Activated T-helper 9 cell treated with anti-CD3 and anti-CD28 coated beads, Interleukin-2, amount 50 U/mL, for 16 hours (primary cell): ENCODE measurements around the gene PRDM16.

Experiments
- DNase-seq: peaks from one replicate; pipeline ENCODE4 v3.0.0-alpha.2; 2020; ENCODE audit warnings: low read depth

The PRDM16 gene

GRCh38 chr1:3183411-3183810, 114.4 kb downstream of the PRDM16 start:
- no peak for DNase-seq

- no peak for DNase-seq
Measured at GRCh38 chr1:3183813-3184212, 114.8 kb downstream of the PRDM16 start.

- DNase-seq = no peak
Measured at GRCh38 chr1:3184666-3185065, 115.7 kb downstream of the PRDM16 start.

GRCh38 chr1:3185896-3186525, 117.0 kb downstream of the PRDM16 start:
- no peak for DNase-seq

- no peak for DNase-seq
Measured at GRCh38 chr1:3186526-3186921, 117.5 kb downstream of the PRDM16 start.

GRCh38 chr1:3187415-3188149, 118.6 kb downstream of the PRDM16 start:
- DNase-seq = no peak

- DNase-seq = no peak
Measured at GRCh38 chr1:3188150-3188971, 119.4 kb downstream of the PRDM16 start.

GRCh38 chr1:3190256-3191041, 121.4 kb downstream of the PRDM16 start:
- DNase-seq = no peak

GRCh38 chr1:3192361-3192760, 123.4 kb downstream of the PRDM16 start:
- no peak for DNase-seq

GRCh38 chr1:3192825-3193224, 123.8 kb downstream of the PRDM16 start:
- DNase-seq = no peak

- no peak for DNase-seq
Measured at GRCh38 chr1:3193811-3194210, 124.8 kb downstream of the PRDM16 start.

GRCh38 chr1:3194760-3195479, 125.9 kb downstream of the PRDM16 start:
- no peak for DNase-seq

GRCh38 chr1:3195480-3195815, 126.4 kb downstream of the PRDM16 start:
- DNase-seq = no peak

GRCh38 chr1:3195966-3196515, 127.0 kb downstream of the PRDM16 start:
- DNase-seq = no peak

- no peak for DNase-seq
Measured at GRCh38 chr1:3196577-3197245, 127.7 kb downstream of the PRDM16 start.

- no peak for DNase-seq
Measured at GRCh38 chr1:3197781-3198316, 128.8 kb downstream of the PRDM16 start.

GRCh38 chr1:3198371-3199271, 129.6 kb downstream of the PRDM16 start:
- DNase-seq = no peak

- DNase-seq = no peak
Measured at GRCh38 chr1:3204725-3205124, 135.7 kb downstream of the PRDM16 start.

- no peak for DNase-seq
Measured at GRCh38 chr1:3205815-3206214, 136.8 kb downstream of the PRDM16 start.
